RWPE2 (cell line): ENCODE measurements around the gene MYO1G.
A peak's percentile ranks its signal among the peaks of the same experiment; 100 is the strongest.

Experiments used
- ATAC-seq: fragments of 200-7000 bp; cut with Tn5 transposase; 3 replicates; pipeline ENCODE4 v1.9.1; 2021; ENCODE audit warnings: low read depth
- DNase-seq: peaks from one replicate; pipeline ENCODE4 v3.0.0-alpha.2; 2020; ENCODE audit warnings: low spot score
- H3K27ac ChIP-seq: fragments of 450-650 bp; 2 replicates; pipeline ENCODE4 v1.5.1; 2017; ENCODE audit warnings: mild to moderate bottlenecking; ENCODE audit not compliant: poor library complexity, severe bottlenecking
- H3K27me3 ChIP-seq: fragments of 250-450 bp; sonication (Bioruptor Pico); 2 replicates; pipeline ENCODE4 v1.5.1; 2021; ENCODE audit warnings: mild to moderate bottlenecking, moderate library complexity; ENCODE audit not compliant: insufficient read depth, poor library complexity, severe bottlenecking
- H3K36me3 ChIP-seq: fragments of 250-450 bp; sonication (Bioruptor Pico); 2 replicates; pipeline ENCODE4 v1.5.1; 2020; ENCODE audit warnings: low read depth, mild to moderate bottlenecking, moderate library complexity
- H3K4me1 ChIP-seq: fragments of 250-450 bp; sonication (Bioruptor Pico); 2 replicates; pipeline ENCODE4 v1.5.1; 2021; ENCODE audit warnings: mild to moderate bottlenecking, moderate library complexity; ENCODE audit not compliant: insufficient read depth, poor library complexity, severe bottlenecking
- H3K4me3 ChIP-seq: fragments of 250-450 bp; sonication (Bioruptor Pico); 2 replicates; pipeline ENCODE4 v1.5.1; 2021; ENCODE audit warnings: mild to moderate bottlenecking, moderate library complexity; ENCODE audit not compliant: severe bottlenecking
- H3K9me3 ChIP-seq: fragments of 250-450 bp; sonication (Bioruptor Pico); 2 replicates; pipeline ENCODE4 v1.5.1; 2021; ENCODE audit warnings: mild to moderate bottlenecking, moderate library complexity; ENCODE audit not compliant: severe bottlenecking
- CTCF ChIP-seq: fragments of 450-650 bp; IDR thresholded peaks from one replicate; pipeline ENCODE4 v1.5.1; 2017; ENCODE audit warnings: mild to moderate bottlenecking, moderate library complexity; ENCODE audit not compliant: poor library complexity, severe bottlenecking

The MYO1G gene

GRCh38 chr7:44986218-44987053 is 7.6 kb upstream of the MYO1G start:
- TF ChIP-seq CTCF = no peak
- DNase-seq = peak; percentile 91
- no peaks in the 10 kb centered on the region for H3K27me3 ChIP-seq
- H3K36me3 ChIP-seq = peaks cover 46% of the 10 kb centered on the region
- H3K4me3 ChIP-seq = peak overlapping the region; percentile 55
- peak overlapping the region; percentile 72 for H3K27ac ChIP-seq
- H3K4me1 ChIP-seq = peaks cover 18% of the 10 kb centered on the region
- no peaks in the 10 kb centered on the region for H3K9me3 ChIP-seq
- ATAC-seq = peak; percentile 89

DNA sequence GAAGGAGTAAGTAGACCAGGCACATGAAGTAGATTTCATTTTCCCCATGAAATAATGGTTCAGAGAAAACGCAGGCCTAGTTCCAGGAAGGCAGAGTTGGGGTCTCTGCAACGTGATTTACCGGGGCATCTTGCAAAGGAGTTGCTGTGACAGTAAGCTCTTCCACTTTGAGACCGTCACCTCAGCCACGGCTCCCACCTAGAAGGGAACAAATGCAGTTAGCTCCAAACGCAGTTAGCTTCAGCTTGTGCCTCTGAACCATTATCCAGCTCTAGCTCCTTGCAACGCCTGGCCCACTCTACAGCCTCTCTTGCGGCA is 7.0 kb upstream of the MYO1G start:
- no peak for ATAC-seq
- no peaks in the 10 kb centered on the region for H3K27me3 ChIP-seq
- DNase-seq = no peak
- H3K4me1 ChIP-seq = peaks cover 19% of the 10 kb centered on the region
- H3K4me3 ChIP-seq = peak overlapping the region; percentile 55
- H3K36me3 ChIP-seq = peaks cover 46% of the 10 kb centered on the region
- no peaks in the 10 kb centered on the region for H3K9me3 ChIP-seq
- H3K27ac ChIP-seq = peak overlapping the region; percentile 72
- no peak for TF ChIP-seq CTCF

DNA sequence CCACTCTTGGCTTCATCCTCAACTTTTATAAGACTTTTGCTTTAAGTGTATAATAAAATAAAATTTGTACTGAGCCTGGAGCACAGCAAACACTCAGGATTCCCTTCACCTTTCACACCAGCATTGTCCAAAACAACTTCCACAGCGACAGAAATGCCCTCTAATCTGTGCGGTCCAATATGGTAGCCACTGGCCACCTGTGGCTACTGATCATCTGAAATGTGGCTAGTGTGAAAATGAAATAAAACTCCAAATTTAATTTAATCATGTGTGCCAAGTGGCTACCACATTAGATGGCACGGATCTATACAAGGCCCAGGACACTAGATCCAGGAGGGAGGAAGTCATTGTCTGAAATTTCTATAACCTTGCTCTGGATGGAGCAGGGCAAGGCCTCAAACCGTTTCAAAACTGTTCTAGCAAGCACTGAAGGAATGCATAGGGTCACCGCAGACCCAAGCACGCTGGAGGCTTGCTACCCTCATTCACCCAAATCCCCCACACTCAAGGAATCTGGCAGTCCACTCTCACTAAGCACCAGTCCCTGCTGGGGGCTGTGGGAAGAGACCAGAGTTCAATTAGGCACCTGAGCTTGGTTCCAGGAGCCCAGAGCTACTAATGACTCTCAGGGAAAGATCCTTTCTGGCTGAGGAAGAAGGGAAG is 6.3 kb upstream of the MYO1G start:
- peak overlapping the region; percentile 72 for H3K27ac ChIP-seq
- peaks cover 20% of the 10 kb centered on the region for H3K4me1 ChIP-seq
- H3K9me3 ChIP-seq = no peaks in the 10 kb centered on the region
- H3K4me3 ChIP-seq = peak overlapping the region; percentile 55
- no peak for TF ChIP-seq CTCF
- DNase-seq = no peak
- H3K27me3 ChIP-seq = no peaks in the 10 kb centered on the region
- no peak for ATAC-seq
- H3K36me3 ChIP-seq = peaks cover 46% of the 10 kb centered on the region

- Histone ChIP-seq H3K27ac (peak overlapping the region; percentile 72), H3K36me3 (peaks cover 46% of the 10 kb centered on the region), H3K27me3 (no peaks in the 10 kb centered on the region), H3K4me3 (no peak overlapping the region), H3K9me3 (no peaks in the 10 kb centered on the region), H3K4me1 (peaks cover 22% of the 10 kb centered on the region)
- no peak for ATAC-seq
- TF ChIP-seq CTCF = no peak
- no peak for DNase-seq
Measured at GRCh38 chr7:44984478-44984758, 5.6 kb upstream of the MYO1G start.

DNA sequence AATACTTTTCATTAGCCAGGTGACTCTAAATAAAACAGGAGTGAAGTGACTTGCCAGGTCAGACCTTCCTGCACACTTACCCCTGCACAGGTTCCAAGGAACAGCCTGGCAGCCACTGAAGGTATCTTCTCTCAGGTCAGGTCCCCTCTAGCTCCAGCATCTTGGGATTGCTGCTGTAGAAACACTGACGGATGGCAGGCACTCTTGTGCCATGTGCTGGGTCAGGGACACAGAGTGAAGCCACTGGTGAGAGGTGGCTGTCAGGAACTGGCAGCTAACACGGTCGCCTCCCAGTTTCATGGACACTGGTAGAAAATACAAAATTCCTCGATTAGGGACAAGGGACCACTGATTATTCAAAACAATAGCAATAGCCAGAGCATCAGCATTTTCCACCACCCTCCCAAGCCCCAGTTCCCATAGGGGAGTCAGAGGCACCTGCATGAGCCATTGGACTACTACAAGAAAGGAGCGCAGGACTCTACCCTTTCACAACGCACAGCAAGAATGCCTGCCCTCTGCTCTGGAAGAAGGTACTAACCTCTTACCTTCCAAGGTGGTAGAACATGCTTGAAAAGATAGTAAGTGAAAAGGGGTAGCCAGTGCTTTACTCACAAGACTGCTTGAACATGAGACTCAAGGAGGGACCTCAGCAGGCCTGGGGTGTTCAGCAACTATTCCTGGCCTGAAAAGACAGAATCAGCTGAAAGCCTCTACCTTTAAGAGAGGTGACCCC is 5.1 kb upstream of the MYO1G start:
- H3K4me1 ChIP-seq = peaks cover 22% of the 10 kb centered on the region
- no peak overlapping the region for H3K4me3 ChIP-seq
- H3K36me3 ChIP-seq = peaks cover 46% of the 10 kb centered on the region
- peak overlapping the region; percentile 72 for H3K27ac ChIP-seq
- H3K9me3 ChIP-seq = no peaks in the 10 kb centered on the region
- DNase-seq (no peak), ATAC-seq (no peak)
- H3K27me3 ChIP-seq = no peaks in the 10 kb centered on the region
- no peak for TF ChIP-seq CTCF
